A673 (cell line): ENCODE measurements around the gene FAM89B.

Experiments used
- CTCF ChIP-seq: fragments of 300-800, 200-600 bp; sonication (generic); conservative IDR thresholded peaks from 2 replicates; pipeline ENCODE4 v1.5.1; 2017; ENCODE audit warnings: low read depth, mild to moderate bottlenecking, antibody characterized with exemption, low read length, moderate library complexity, mixed read lengths
- EZH2 ChIP-seq: fragments of 200-600 bp; sonication (generic); IDR thresholded peaks from 2 replicates; pipeline ENCODE4 v1.6.1; 2017; ENCODE audit warnings: borderline replicate concordance, low read depth, mild to moderate bottlenecking, mixed read lengths, antibody characterized with exemption, low read length; ENCODE audit not compliant: poor library complexity, severe bottlenecking

DNA sequence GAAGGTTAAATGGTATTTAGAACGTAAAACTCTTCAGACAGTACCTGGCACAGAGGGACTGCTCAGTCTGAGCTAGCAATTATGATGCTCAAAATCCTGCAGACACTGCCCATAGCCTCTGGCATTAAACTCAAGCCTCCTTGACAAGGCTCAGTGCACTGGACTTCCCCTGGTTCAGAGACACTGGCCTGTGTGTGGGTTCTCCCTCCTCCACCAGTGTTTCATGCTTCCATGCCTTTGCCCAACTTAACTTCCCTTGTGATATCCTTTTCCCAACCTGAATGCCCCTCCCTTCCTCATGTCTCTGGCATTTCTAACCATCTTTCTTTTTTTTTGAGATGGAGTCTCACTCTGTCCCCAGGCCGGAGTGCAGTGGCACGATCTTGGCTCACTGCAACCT lies 23.2 kb upstream of the FAM89B start:
- no peak for TF ChIP-seq EZH2
- TF ChIP-seq CTCF = no peak
